Astrocyte (in vitro differentiated cells and primary cell): ENCODE data around the gene TXNDC15. TPM values are rescaled to one million over a fixed set of nuclear protein-coding genes. Genes with fewer than 3 reads are reported as not detected.

Source experiments
- DNase-seq: peaks from one replicate; pipeline ENCODE4 v3.0.0-alpha.2; 2010; ENCODE audit warnings: low read depth
- FAIRE-seq: peaks from 2 replicates; lab custom pipeline; 2011; peaks lifted over from hg19 to GRCh38; lab: Jason Lieb, UNC
- H2AFZ ChIP-seq: 2 replicates; pipeline ENCODE4 v1.6.0; 2012; ENCODE audit warnings: low read depth, low read length, inconsistent platforms
- H3K27ac ChIP-seq: 2 replicates; pipeline ENCODE4 v1.5.1; 2011; ENCODE audit warnings: low read depth, low read length, inconsistent platforms
- H3K27me3 ChIP-seq: 2 replicates; pipeline ENCODE4 v1.6.0; 2011; ENCODE audit warnings: low read length, inconsistent platforms; ENCODE audit not compliant: insufficient read depth
- H3K36me3 ChIP-seq: 2 replicates; pipeline ENCODE4 v1.5.1; 2011; ENCODE audit warnings: low read length, inconsistent platforms; ENCODE audit not compliant: insufficient read depth
- H3K4me1 ChIP-seq: 2 replicates; pipeline ENCODE4 v1.5.1; 2011; ENCODE audit warnings: low read length, inconsistent platforms; ENCODE audit not compliant: insufficient read depth
- H3K4me2 ChIP-seq: 2 replicates; pipeline ENCODE4 v1.6.0; 2012; ENCODE audit warnings: low read length, inconsistent platforms
- H3K4me3 ChIP-seq: 2 replicates; pipeline ENCODE4 v1.5.1; 2011; ENCODE audit warnings: low read depth, mild to moderate bottlenecking, low read length, inconsistent platforms; ENCODE audit not compliant: insufficient read depth
- H3K79me2 ChIP-seq: 2 replicates; pipeline ENCODE4 v1.6.0; 2012; ENCODE audit warnings: mild to moderate bottlenecking, low read length, inconsistent platforms; ENCODE audit not compliant: insufficient read depth
- H3K9ac ChIP-seq: 2 replicates; pipeline ENCODE4 v1.6.0; 2012; ENCODE audit warnings: mild to moderate bottlenecking, low read length, inconsistent platforms
- H3K9me3 ChIP-seq: 2 replicates; pipeline ENCODE4 v1.5.1; 2012; ENCODE audit warnings: low read depth, mild to moderate bottlenecking, low read length, inconsistent platforms; ENCODE audit not compliant: insufficient read depth
- H4K20me1 ChIP-seq: 2 replicates; pipeline ENCODE4 v1.6.0; 2012; ENCODE audit warnings: low read length, inconsistent platforms; ENCODE audit not compliant: insufficient read depth
- H3K27ac Mint-ChIP-seq: one replicate; pipeline ENCODE4 v1.8.0; 2021; ENCODE audit warnings: mild to moderate bottlenecking, mixed read lengths; ENCODE audit not compliant: unreplicated experiment
- H3K27me3 Mint-ChIP-seq: one replicate; pipeline ENCODE4 v1.8.0; 2021; ENCODE audit warnings: low read depth, mixed read lengths; ENCODE audit not compliant: unreplicated experiment
- H3K36me3 Mint-ChIP-seq: one replicate; pipeline ENCODE4 v1.8.0; 2021; ENCODE audit warnings: low read depth, mixed read lengths; ENCODE audit not compliant: unreplicated experiment
- H3K4me1 Mint-ChIP-seq: one replicate; pipeline ENCODE4 v1.8.0; 2021; ENCODE audit warnings: low read depth, mixed read lengths; ENCODE audit not compliant: unreplicated experiment
- H3K4me3 Mint-ChIP-seq: one replicate; pipeline ENCODE4 v1.8.0; 2021; ENCODE audit warnings: mild to moderate bottlenecking, moderate library complexity, mixed read lengths; ENCODE audit not compliant: unreplicated experiment
- H3K9me3 Mint-ChIP-seq: one replicate; pipeline ENCODE4 v1.8.0; 2021; ENCODE audit warnings: mild to moderate bottlenecking, mixed read lengths; ENCODE audit not compliant: unreplicated experiment
- EZH2 ChIP-seq: IDR thresholded peaks from 2 replicates; pipeline ENCODE4 v1.6.1; 2012; ENCODE audit warnings: mild to moderate bottlenecking, low read length, inconsistent platforms; ENCODE audit not compliant: insufficient read depth
- microRNA-seq: library from miRNA; unstranded; fragments of <30 nt; microRNA quantifications from one replicate; pipeline ENCODE4 v1.2.0, GENCODE V29; 2020
- total RNA-seq: library from RNA; stranded (reverse); gene quantifications from 2 replicates; pipeline ENCODE4 v1.2.1, GENCODE V29; 2021
- TF ChIP-seq, protein P1 (sequence below): IDR thresholded peaks from 2 replicates; pipeline ENCODE4 v1.5.1; 2011; ENCODE audit warnings: low read depth, mild to moderate bottlenecking, inconsistent platforms, low read length, moderate library complexity; ENCODE audit not compliant: insufficient read depth

TXNDC15 gene
- total RNA-seq, 1 donor from 2014 or later: 65.6 TPM

DNA sequence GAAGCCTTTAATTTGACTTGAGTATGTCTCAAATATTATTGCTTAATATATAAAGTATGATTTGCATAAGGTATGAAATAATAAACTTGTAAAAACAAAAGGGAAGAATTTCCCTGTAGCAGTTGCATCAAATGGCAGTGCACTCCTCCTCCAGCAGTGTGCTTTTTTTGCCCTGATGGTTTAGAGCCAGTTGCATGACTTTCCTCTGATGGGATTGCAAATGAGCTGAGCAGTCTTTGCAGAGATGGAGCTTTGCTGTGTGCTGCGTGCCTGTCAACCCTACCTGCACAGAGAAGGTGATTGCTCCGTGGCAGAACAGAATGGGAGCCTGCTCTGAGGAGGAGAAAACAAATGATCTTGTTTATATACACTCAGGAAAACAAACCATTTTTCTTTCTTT is 70.9 kb downstream of the TXNDC15 start:
- no peak for FAIRE-seq
- H3K27ac ChIP-seq: no peak overlapping the region
- H3K4me3 Mint-ChIP-seq: no peak overlapping the region
- H3K4me1 Mint-ChIP-seq: peaks cover 5% of the 10 kb centered on the region
- H2AFZ ChIP-seq: no peak overlapping the region
- no peak for TF ChIP-seq EZH2
- TF ChIP-seq, protein P1, sequence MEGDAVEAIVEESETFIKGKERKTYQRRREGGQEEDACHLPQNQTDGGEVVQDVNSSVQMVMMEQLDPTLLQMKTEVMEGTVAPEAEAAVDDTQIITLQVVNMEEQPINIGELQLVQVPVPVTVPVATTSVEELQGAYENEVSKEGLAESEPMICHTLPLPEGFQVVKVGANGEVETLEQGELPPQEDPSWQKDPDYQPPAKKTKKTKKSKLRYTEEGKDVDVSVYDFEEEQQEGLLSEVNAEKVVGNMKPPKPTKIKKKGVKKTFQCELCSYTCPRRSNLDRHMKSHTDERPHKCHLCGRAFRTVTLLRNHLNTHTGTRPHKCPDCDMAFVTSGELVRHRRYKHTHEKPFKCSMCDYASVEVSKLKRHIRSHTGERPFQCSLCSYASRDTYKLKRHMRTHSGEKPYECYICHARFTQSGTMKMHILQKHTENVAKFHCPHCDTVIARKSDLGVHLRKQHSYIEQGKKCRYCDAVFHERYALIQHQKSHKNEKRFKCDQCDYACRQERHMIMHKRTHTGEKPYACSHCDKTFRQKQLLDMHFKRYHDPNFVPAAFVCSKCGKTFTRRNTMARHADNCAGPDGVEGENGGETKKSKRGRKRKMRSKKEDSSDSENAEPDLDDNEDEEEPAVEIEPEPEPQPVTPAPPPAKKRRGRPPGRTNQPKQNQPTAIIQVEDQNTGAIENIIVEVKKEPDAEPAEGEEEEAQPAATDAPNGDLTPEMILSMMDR: no peak
- no peaks in the 10 kb centered on the region for H3K27me3 Mint-ChIP-seq
- no peak overlapping the region for H3K4me3 ChIP-seq
- no peaks in the 10 kb centered on the region for H3K27me3 ChIP-seq
- H4K20me1 ChIP-seq: no peaks in the 10 kb centered on the region
- no peaks in the 10 kb centered on the region for H3K9me3 ChIP-seq
- no peaks in the 10 kb centered on the region for H3K4me1 ChIP-seq
- no peaks in the 10 kb centered on the region for H3K79me2 ChIP-seq
- H3K36me3 Mint-ChIP-seq: no peaks in the 10 kb centered on the region
- H3K4me2 ChIP-seq: no peak overlapping the region
- no peaks in the 10 kb centered on the region for H3K36me3 ChIP-seq
- no peak for DNase-seq
- no peak overlapping the region for H3K9ac ChIP-seq
- H3K9me3 Mint-ChIP-seq: no peaks in the 10 kb centered on the region
- no peak overlapping the region for H3K27ac Mint-ChIP-seq

DNA sequence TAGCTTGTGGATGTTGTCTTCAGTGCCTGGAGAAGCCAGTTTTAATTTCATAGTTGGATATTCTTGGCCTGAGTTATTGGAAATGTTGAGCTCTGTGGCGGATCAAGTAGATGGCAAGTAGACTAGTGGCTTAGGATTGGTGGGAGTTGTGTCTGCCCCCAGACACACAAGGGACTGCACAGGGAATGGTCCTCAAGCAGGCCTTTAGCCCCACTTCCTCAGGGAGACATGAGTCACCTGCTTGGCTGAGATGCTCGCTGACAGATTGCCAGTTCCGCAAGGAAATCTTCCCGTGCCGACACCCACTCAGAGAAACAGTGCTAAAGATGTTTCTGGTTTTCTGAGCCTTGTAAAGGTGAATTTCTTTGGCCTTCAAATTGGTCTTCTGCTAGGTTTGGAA is 74.7 kb downstream of the TXNDC15 start:
- Histone ChIP-seq H3K4me3 (no peak overlapping the region), H2AFZ (no peak overlapping the region), H3K79me2 (no peaks in the 10 kb centered on the region), H3K27ac (no peak overlapping the region), H3K4me1 (no peaks in the 10 kb centered on the region), H3K9ac (no peak overlapping the region), H3K9me3 (no peaks in the 10 kb centered on the region), H3K4me2 (peak overlapping the region; percentile 5), H3K36me3 (no peaks in the 10 kb centered on the region), H3K27me3 (no peaks in the 10 kb centered on the region), H4K20me1 (no peaks in the 10 kb centered on the region)
- Mint-ChIP-seq H3K27ac (no peak overlapping the region), H3K27me3 (no peaks in the 10 kb centered on the region), H3K4me3 (no peak overlapping the region), H3K4me1 (peaks cover 5% of the 10 kb centered on the region), H3K9me3 (no peaks in the 10 kb centered on the region), H3K36me3 (no peaks in the 10 kb centered on the region)
- FAIRE-seq (peak; percentile 29), DNase-seq (peak; percentile 57)
- TF ChIP-seq, protein P1: no peak
- no peak for TF ChIP-seq EZH2

DNA sequence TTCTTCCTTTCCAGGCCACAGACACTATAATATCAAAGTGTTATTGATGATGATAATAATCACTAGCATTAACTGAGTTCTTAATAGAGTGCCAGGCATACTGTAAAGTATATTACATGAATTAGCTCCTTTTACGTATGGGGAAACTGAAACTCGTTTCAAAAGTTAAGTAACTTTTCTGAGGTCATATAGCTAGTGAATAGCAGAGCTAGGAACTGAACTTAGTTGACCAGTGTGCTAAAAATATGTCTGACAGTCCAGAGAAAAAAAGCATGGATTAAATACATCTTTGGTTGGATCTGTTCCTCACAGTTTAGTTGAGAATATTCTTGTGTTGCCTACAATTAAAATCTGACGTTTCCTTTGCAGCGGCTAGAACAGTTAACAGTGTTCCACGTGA is 75.1 kb downstream of the TXNDC15 start:
- H3K27me3 Mint-ChIP-seq: no peaks in the 10 kb centered on the region
- H3K36me3 ChIP-seq: no peaks in the 10 kb centered on the region
- H3K4me1 ChIP-seq: no peaks in the 10 kb centered on the region
- H3K4me3 Mint-ChIP-seq: no peak overlapping the region
- H3K4me1 Mint-ChIP-seq: peaks cover 5% of the 10 kb centered on the region
- DNase-seq: no peak
- H3K9ac ChIP-seq: no peak overlapping the region
- H3K79me2 ChIP-seq: no peaks in the 10 kb centered on the region
- H2AFZ ChIP-seq: no peak overlapping the region
- no peak overlapping the region for H3K27ac Mint-ChIP-seq
- no peaks in the 10 kb centered on the region for H4K20me1 ChIP-seq
- H3K27ac ChIP-seq: no peak overlapping the region
- H3K27me3 ChIP-seq: no peaks in the 10 kb centered on the region
- H3K9me3 Mint-ChIP-seq: no peaks in the 10 kb centered on the region
- H3K4me3 ChIP-seq: no peak overlapping the region
- peak overlapping the region; percentile 5 for H3K4me2 ChIP-seq
- FAIRE-seq: no peak
- TF ChIP-seq EZH2: no peak
- TF ChIP-seq, protein P1: no peak
- H3K9me3 ChIP-seq: no peaks in the 10 kb centered on the region
- no peaks in the 10 kb centered on the region for H3K36me3 Mint-ChIP-seq

Small RNA genes lying within 50 kb of the gene (microRNA-seq; reads per million reads assigned to microRNA genes)
- not detected for gene MIR4461

Other genes with a start within 250 kb of the TXNDC15 start
- 63.8 and 64.3 TPM in 2 replicates for gene SAR1B, start 241.5 kb upstream of the TXNDC15 start, total RNA-seq
- 51.9 and 56.1 TPM in 2 replicates for gene SEC24A, start 225.6 kb upstream of the TXNDC15 start, total RNA-seq
- gene CAMLG, start 135.8 kb upstream of the TXNDC15 start, total RNA-seq: 25.7 and 27.7 TPM in 2 replicates
- gene DDX46, start 115.6 kb upstream of the TXNDC15 start, total RNA-seq: 43.6 and 46.2 TPM in 2 replicates
- gene C5orf24, start 28.4 kb upstream of the TXNDC15 start, total RNA-seq: 88.4 and 96.9 TPM in 2 replicates
- 9.9 and 10.2 TPM in 2 replicates for gene PCBD2, start 30.8 kb downstream of the TXNDC15 start, total RNA-seq
- gene CATSPER3, start 93.5 kb downstream of the TXNDC15 start, total RNA-seq: 0.26 and 0.39 TPM in 2 replicates
- 0.52 TPM in 1 of 2 replicates, not detected in the other for gene PITX1, start 159.9 kb downstream of the TXNDC15 start, total RNA-seq